Endothelial cell of umbilical vein (primary cell): ENCODE measurements around the gene VSTM4.

Experiments
- CTCF ChIP-seq, 2 donors: IDR thresholded peaks; 1 replicate in 1 of 2; 2 replicates in 1 of 2; pipeline ENCODE4 v1.5.1; 2011; ENCODE audit warnings: low read length in 2 of 2, mild to moderate bottlenecking in 2 of 2, moderate library complexity in 2 of 2, control low read depth in 1 of 2, inconsistent platforms in 1 of 2, low read depth in 1 of 2; ENCODE audit not compliant: insufficient read depth in 1 of 2; ENCODE audit errors: extremely low read depth in 1 of 2
- GATA2 ChIP-seq: IDR thresholded peaks from 2 replicates; pipeline ENCODE4 v1.7.0; 2011; ENCODE audit warnings: low read depth, mild to moderate bottlenecking, moderate library complexity, mixed read lengths, low read length; ENCODE audit not compliant: insufficient read length, insufficient read depth
- MAX ChIP-seq: IDR thresholded peaks from 2 replicates; pipeline ENCODE4 v1.6.1; 2011; ENCODE audit not compliant: insufficient read depth, insufficient read length
- POLR2A ChIP-seq: IDR thresholded peaks from 2 replicates; pipeline ENCODE4 v1.6.1; 2012; ENCODE audit warnings: low read depth, mild to moderate bottlenecking, control low read depth, low read length
- POLR2AphosphoS5 ChIP-seq: IDR thresholded peaks from 2 replicates; pipeline ENCODE4 v1.6.1; 2012; ENCODE audit warnings: low read depth, mild to moderate bottlenecking, control low read depth, low read length, moderate library complexity; ENCODE audit not compliant: insufficient read depth

- TF ChIP-seq CTCF (IDR thresholded peaks at IDR 0.05; ENCODE audit: extremely low read depth in 1 of 2, insufficient read depth in 1 of 2, low read depth in 1 of 2, low read length in 2 of 2), result peak in 1 of 2 donors; percentile 22
- TF ChIP-seq MAX, result no peak
- TF ChIP-seq POLR2AphosphoS5, result no peak
- no peak for TF ChIP-seq POLR2A
- TF ChIP-seq GATA2, result no peak
These were observed 46.2 kb upstream of the VSTM4 start for GRCh38 chr10:49161411-49161997.
